Stimulated activated CD8-positive, alpha-beta memory T cell treated with anti-CD3 and anti-CD28 coated beads, Interleukin-15, amount 100 ng/mL, for 24 hours (primary cell): Measurements from ENCODE around the gene TBC1D13.
"Not testable (repeated sequence)": the region's sequence is repeated elsewhere in the genome, so short reads cannot be mapped to it uniquely, and the experiment has no call there.

ENCODE experiments used
- DNase-seq: peaks from one replicate; pipeline ENCODE4 v3.0.0-alpha.2; 2020; ENCODE audit warnings: low read depth

Gene TBC1D13

GRCh38 chr9:128846680-128847030 is 59.6 kb downstream of the TBC1D13 start:
- DNase-seq: no peak

- no peak for DNase-seq
Observed at GRCh38 chr9:128847803-128848202, 60.8 kb downstream of the TBC1D13 start.

- DNase-seq: not testable (repeated sequence)
Observed at GRCh38 chr9:128851024-128851423, 64.0 kb downstream of the TBC1D13 start.

GRCh38 chr9:128851779-128852600 is 64.9 kb downstream of the TBC1D13 start:
- DNase-seq: not testable (repeated sequence)

- DNase-seq: not testable (repeated sequence)
Observed at GRCh38 chr9:128852646-128853045, 65.6 kb downstream of the TBC1D13 start.

- DNase-seq: not testable (repeated sequence)
Observed at GRCh38 chr9:128854454-128854853, 67.4 kb downstream of the TBC1D13 start.

- not testable (repeated sequence) for DNase-seq
Observed at GRCh38 chr9:128858476-128858875, 71.4 kb downstream of the TBC1D13 start.
